ENCODE data around the gene ZNF484. TPM values are rescaled to one million over a fixed set of nuclear protein-coding genes. Genes with fewer than 3 reads are reported as not detected.
A peak's percentile ranks its signal among the peaks of the same experiment; 100 is the strongest.
"Not testable (repeated sequence)": the region's sequence is repeated elsewhere in the genome, so short reads cannot be mapped to it uniquely, and the experiment has no call there.

ZNF484 gene
- total and polyA plus RNA-seq, 7 experiments from 2014 or later = 7.1 to 25.4 (median 13.7) TPM

- H3K4me1 Mint-ChIP-seq = peaks cover 19 to 77% (median 73%) of the 10 kb centered on the region in 7 donors
- H3K36me3 ChIP-seq (ENCODE audit: control insufficient read depth in 2 of 3, insufficient read depth in 3 of 3, low read length in 3 of 3) = peaks cover 0 to 19% (median 6%) of the 10 kb centered on the region in 3 experiments
- ATAC-seq (no peak), DNase-seq (no peak)
- intact Hi-C loops (cut with micrococcal nuclease) = loop anchor here in 1 of 2 donors (10.0 kb wide), 1 partner anchor 575 kb away; the partner anchor contains the start of gene IARS1
- H3K4me1 ChIP-seq (ENCODE audit: control insufficient read depth in 2 of 2, insufficient read depth in 2 of 2, low read length in 2 of 2) = peaks cover 0 to 2% of the 10 kb centered on the region in 2 donors
- peaks cover 16 to 59% (median 55%) of the 10 kb centered on the region in 5 donors for H3K36me3 Mint-ChIP-seq
- H3K27ac Mint-ChIP-seq = peak overlapping the region in 3 of 9 donors; percentile 26 to 70 (median 33)
- CTCF ChIA-PET = no interaction called here
- H3K9me3 Mint-ChIP-seq = peaks cover 0 to 10% (median 0%) of the 10 kb centered on the region in 11 donors
- POLR2A ChIA-PET = interaction anchor here (1.4 kb wide), 1 partner anchor 11 kb away, joined by 6 read pairs; no protein-coding TSS in a partner anchor
- no peak overlapping the region for H3K4me3 ChIP-seq (ENCODE audit: low read length)
- H3K4me3 Mint-ChIP-seq = no peak overlapping the region
- H3K27me3 ChIP-seq (ENCODE audit: control insufficient read depth in 2 of 2, insufficient read depth in 2 of 2, low read length in 2 of 2) = no peaks in the 10 kb centered on the region
- H3K27ac ChIP-seq (ENCODE audit: low read depth, low read length) = no peak overlapping the region
- H3K9me3 ChIP-seq (ENCODE audit: control insufficient read depth in 2 of 3, low read length in 3 of 3) = no peaks in the 10 kb centered on the region
- no peaks in the 10 kb centered on the region for H3K27me3 Mint-ChIP-seq
Observed at GRCh38 chr9:92870289-92870688, 7.5 kb downstream of the ZNF484 start.

- H3K27ac Mint-ChIP-seq; H3K4me1 ChIP-seq (ENCODE audit: control insufficient read depth in 2 of 2, insufficient read depth in 2 of 2, low read length in 2 of 2); H3K27ac ChIP-seq (ENCODE audit: low read depth, low read length); ATAC-seq; POLR2A ChIA-PET; DNase-seq; H3K9me3 ChIP-seq (ENCODE audit: control insufficient read depth in 2 of 3, low read length in 3 of 3); H3K27me3 Mint-ChIP-seq; CTCF ChIA-PET; intact Hi-C loops (cut with micrococcal nuclease); H3K4me3 ChIP-seq (ENCODE audit: low read length); H3K27me3 ChIP-seq (ENCODE audit: control insufficient read depth in 2 of 2, insufficient read depth in 2 of 2, low read length in 2 of 2): not testable (repeated sequence)
- peaks cover 13 to 82% (median 74%) of the 10 kb centered on the region in 5 donors for H3K36me3 Mint-ChIP-seq
- H3K4me1 Mint-ChIP-seq = peaks cover 18 to 81% (median 77%) of the 10 kb centered on the region in 7 donors
- peak overlapping the region in 1 of 10 donors; percentile 32 for H3K4me3 Mint-ChIP-seq
- peaks cover 0 to 19% (median 6%) of the 10 kb centered on the region in 3 experiments for H3K36me3 ChIP-seq (ENCODE audit: control insufficient read depth in 2 of 3, insufficient read depth in 3 of 3, low read length in 3 of 3)
- peaks cover 0 to 22% (median 0%) of the 10 kb centered on the region in 11 donors for H3K9me3 Mint-ChIP-seq
Observed at GRCh38 chr9:92866600-92866999, 11.2 kb downstream of the ZNF484 start.

DNA sequence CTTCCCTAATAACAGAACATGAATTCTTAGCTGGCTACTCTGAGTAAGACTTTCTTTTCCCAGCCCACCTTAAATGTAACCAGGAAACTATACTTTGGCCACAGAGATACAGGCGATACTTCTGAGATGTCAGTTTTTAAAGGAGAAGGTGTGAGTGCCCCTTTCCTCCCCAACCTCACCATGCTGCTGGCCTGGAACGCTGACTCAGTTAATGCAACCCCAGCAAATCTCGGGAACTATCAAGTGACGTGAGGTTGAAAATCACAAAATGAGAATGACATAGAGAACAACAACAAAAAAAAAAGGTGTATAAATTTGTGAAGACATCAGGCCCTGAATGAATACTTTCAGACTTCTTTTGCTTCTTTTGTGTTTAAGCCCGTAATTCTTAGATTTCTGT lies 13.7 kb downstream of the ZNF484 start:
- Mint-ChIP-seq H3K4me3 (peak overlapping the region in 2 of 10 donors; percentile 14 to 15), H3K9me3 (peaks cover 0 to 30% (median 0%) of the 10 kb centered on the region in 11 donors)

GRCh38 chr9:92860867-92861266 lies 17.0 kb downstream of the ZNF484 start:
- Mint-ChIP-seq H3K4me1 (peaks cover 10 to 78% (median 62%) of the 10 kb centered on the region in 7 donors), H3K36me3 (peaks cover 9 to 81% (median 78%) of the 10 kb centered on the region in 5 donors), H3K4me3 (no peak overlapping the region), H3K27ac (peak overlapping the region in 4 of 9 donors; percentile 26 to 84 (median 58)), H3K9me3 (peaks cover 0 to 28% (median 0%) of the 10 kb centered on the region in 11 donors), H3K27me3 (no peaks in the 10 kb centered on the region)
- intact Hi-C loops (cut with micrococcal nuclease) = loop anchor here in 1 of 2 donors (2.0 kb wide), 1 partner anchor 16 kb away; no protein-coding TSS in a partner anchor
- ChIA-PET CTCF (interaction anchor here (1.0 kb wide), 1 partner anchor 10 kb away, joined by 4 read pairs; no protein-coding TSS in a partner anchor), POLR2A (interaction anchor here (2.9 kb wide), 1 partner anchor 93 kb away, joined by 6 read pairs; no protein-coding TSS in a partner anchor)
- H3K4me3 ChIP-seq (ENCODE audit: low read length) = no peak overlapping the region
- DNase-seq (no peak), ATAC-seq (no peak)
- no peaks in the 10 kb centered on the region for H3K27me3 ChIP-seq (ENCODE audit: control insufficient read depth in 2 of 2, insufficient read depth in 2 of 2, low read length in 2 of 2)
- no peaks in the 10 kb centered on the region for H3K9me3 ChIP-seq (ENCODE audit: control insufficient read depth in 2 of 3, low read length in 3 of 3)
- H3K27ac ChIP-seq (ENCODE audit: low read depth, low read length) = no peak overlapping the region
- peaks cover 2 to 21% (median 6%) of the 10 kb centered on the region in 3 experiments for H3K36me3 ChIP-seq (ENCODE audit: control insufficient read depth in 2 of 3, insufficient read depth in 3 of 3, low read length in 3 of 3)
- H3K4me1 ChIP-seq (ENCODE audit: control insufficient read depth in 2 of 2, insufficient read depth in 2 of 2, low read length in 2 of 2) = no peaks in the 10 kb centered on the region

More for the DNA sequence above, 13.7 kb downstream of the ZNF484 start:
- H3K4me3 ChIP-seq (ENCODE audit: low read length) = no peak overlapping the region
- intact Hi-C loops (cut with micrococcal nuclease) = no loop called here
- DNase-seq = no peak
- Mint-ChIP-seq H3K36me3 (peaks cover 20 to 83% (median 73%) of the 10 kb centered on the region in 5 donors), H3K4me1 (peaks cover 10 to 77% (median 73%) of the 10 kb centered on the region in 7 donors), H3K27me3 (no peaks in the 10 kb centered on the region), H3K27ac (peak overlapping the region in 4 of 9 donors; percentile 5 to 64 (median 22))
- no peak for ATAC-seq
- H3K4me1 ChIP-seq (ENCODE audit: control insufficient read depth in 2 of 2, insufficient read depth in 2 of 2, low read length in 2 of 2) = no peaks in the 10 kb centered on the region
- ChIA-PET POLR2A (no interaction called here), CTCF (no interaction called here)
- no peaks in the 10 kb centered on the region for H3K9me3 ChIP-seq (ENCODE audit: control insufficient read depth in 2 of 3, low read length in 3 of 3)
- H3K27me3 ChIP-seq (ENCODE audit: control insufficient read depth in 2 of 2, insufficient read depth in 2 of 2, low read length in 2 of 2) = no peaks in the 10 kb centered on the region
- peaks cover 0 to 34% (median 6%) of the 10 kb centered on the region in 3 experiments for H3K36me3 ChIP-seq (ENCODE audit: control insufficient read depth in 2 of 3, insufficient read depth in 3 of 3, low read length in 3 of 3)
- H3K27ac ChIP-seq (ENCODE audit: low read depth, low read length) = no peak overlapping the region

- POLR2A ChIA-PET = interaction anchor here (0.8 kb wide), 1 partner anchor 117 kb away, joined by 3 read pairs; no protein-coding TSS in a partner anchor
- Histone ChIP-seq H3K27ac (ENCODE audit: low read depth, low read length) (no peak overlapping the region), H3K27me3 (ENCODE audit: control insufficient read depth in 2 of 2, insufficient read depth in 2 of 2, low read length in 2 of 2) (no peaks in the 10 kb centered on the region), H3K4me1 (ENCODE audit: control insufficient read depth in 2 of 2, insufficient read depth in 2 of 2, low read length in 2 of 2) (no peaks in the 10 kb centered on the region), H3K36me3 (ENCODE audit: control insufficient read depth in 2 of 3, insufficient read depth in 3 of 3, low read length in 3 of 3) (peaks cover 11 to 49% (median 14%) of the 10 kb centered on the region in 3 experiments), H3K9me3 (ENCODE audit: control insufficient read depth in 2 of 3, low read length in 3 of 3) (no peaks in the 10 kb centered on the region), H3K4me3 (ENCODE audit: low read length) (no peak overlapping the region)
- ATAC-seq = no peak
- Mint-ChIP-seq H3K9me3 (peaks cover 0 to 30% (median 0%) of the 10 kb centered on the region in 11 donors), H3K27me3 (no peaks in the 10 kb centered on the region), H3K4me1 (peaks cover 9 to 48% (median 32%) of the 10 kb centered on the region in 7 donors), H3K27ac (peak overlapping the region in 5 of 9 donors; percentile 32 to 69 (median 53)), H3K36me3 (peaks cover 21 to 82% (median 77%) of the 10 kb centered on the region in 5 donors), H3K4me3 (no peak overlapping the region)
- intact Hi-C loops (cut with micrococcal nuclease) = no loop called here
- CTCF ChIA-PET = no interaction called here
- DNase-seq = no peak
Observed at GRCh38 chr9:92857236-92857635, 20.6 kb downstream of the ZNF484 start.

DNA sequence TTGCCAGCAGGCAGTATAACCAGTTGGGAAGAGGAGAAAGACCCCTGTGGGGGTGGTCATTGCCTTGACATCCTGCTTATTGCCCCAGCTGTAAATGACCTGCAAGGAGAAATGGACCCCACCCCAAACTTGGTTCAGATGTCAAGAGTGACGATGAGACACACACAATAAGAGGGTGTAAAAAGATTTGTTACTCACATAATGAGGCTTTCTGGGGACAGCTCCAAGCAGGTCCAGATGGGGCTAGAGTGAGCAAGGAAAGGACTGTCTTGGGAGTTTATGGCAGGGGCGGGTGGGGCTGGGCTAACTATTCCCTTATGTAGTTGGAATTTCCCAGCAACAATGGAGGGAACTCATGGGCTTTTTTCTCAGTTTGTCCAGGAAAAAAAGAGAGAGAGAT lies 24.1 kb downstream of the ZNF484 start:
- DNase-seq (no peak), ATAC-seq (no peak)
- Mint-ChIP-seq H3K4me1 (peaks cover 0 to 32% (median 14%) of the 10 kb centered on the region in 7 donors), H3K27me3 (no peaks in the 10 kb centered on the region), H3K4me3 (no peak overlapping the region), H3K27ac (peak overlapping the region in 1 of 9 donors; percentile 35), H3K9me3 (peaks cover 0 to 32% (median 8%) of the 10 kb centered on the region in 11 donors), H3K36me3 (peaks cover 13 to 85% (median 80%) of the 10 kb centered on the region in 5 donors)
- no peaks in the 10 kb centered on the region for H3K27me3 ChIP-seq (ENCODE audit: control insufficient read depth in 2 of 2, insufficient read depth in 2 of 2, low read length in 2 of 2)
- peaks cover 14 to 39% (median 17%) of the 10 kb centered on the region in 3 experiments for H3K36me3 ChIP-seq (ENCODE audit: control insufficient read depth in 2 of 3, insufficient read depth in 3 of 3, low read length in 3 of 3)
- intact Hi-C loops (cut with micrococcal nuclease) = loop anchor here in 1 of 2 donors (5.0 kb wide), 1 partner anchor 244 kb away; the partner anchor contains the start of gene CARD19
- POLR2A ChIA-PET = no interaction called here
- CTCF ChIA-PET = no interaction called here
- no peak overlapping the region for H3K27ac ChIP-seq (ENCODE audit: low read depth, low read length)
- H3K4me3 ChIP-seq (ENCODE audit: low read length) = no peak overlapping the region
- peaks cover 0 to 4% of the 10 kb centered on the region in 2 donors for H3K4me1 ChIP-seq (ENCODE audit: control insufficient read depth in 2 of 2, insufficient read depth in 2 of 2, low read length in 2 of 2)
- peaks cover 0 to 7% (median 0%) of the 10 kb centered on the region in 3 experiments for H3K9me3 ChIP-seq (ENCODE audit: control insufficient read depth in 2 of 3, low read length in 3 of 3)
